HG02870 (cell line): Measurements from ENCODE around the gene PTPRN2.
"Not testable (repeated sequence)": the region's sequence is repeated elsewhere in the genome, so short reads cannot be mapped to it uniquely, and the experiment has no call there.

ENCODE experiments used
- ATAC-seq: cut with Tn5 transposase; IDR thresholded peaks from one replicate; pipeline ENCODE4 v1.9.1; 2021; ENCODE audit warnings: mild to moderate bottlenecking, moderate library complexity; ENCODE audit not compliant: unreplicated experiment

Gene PTPRN2

DNA sequence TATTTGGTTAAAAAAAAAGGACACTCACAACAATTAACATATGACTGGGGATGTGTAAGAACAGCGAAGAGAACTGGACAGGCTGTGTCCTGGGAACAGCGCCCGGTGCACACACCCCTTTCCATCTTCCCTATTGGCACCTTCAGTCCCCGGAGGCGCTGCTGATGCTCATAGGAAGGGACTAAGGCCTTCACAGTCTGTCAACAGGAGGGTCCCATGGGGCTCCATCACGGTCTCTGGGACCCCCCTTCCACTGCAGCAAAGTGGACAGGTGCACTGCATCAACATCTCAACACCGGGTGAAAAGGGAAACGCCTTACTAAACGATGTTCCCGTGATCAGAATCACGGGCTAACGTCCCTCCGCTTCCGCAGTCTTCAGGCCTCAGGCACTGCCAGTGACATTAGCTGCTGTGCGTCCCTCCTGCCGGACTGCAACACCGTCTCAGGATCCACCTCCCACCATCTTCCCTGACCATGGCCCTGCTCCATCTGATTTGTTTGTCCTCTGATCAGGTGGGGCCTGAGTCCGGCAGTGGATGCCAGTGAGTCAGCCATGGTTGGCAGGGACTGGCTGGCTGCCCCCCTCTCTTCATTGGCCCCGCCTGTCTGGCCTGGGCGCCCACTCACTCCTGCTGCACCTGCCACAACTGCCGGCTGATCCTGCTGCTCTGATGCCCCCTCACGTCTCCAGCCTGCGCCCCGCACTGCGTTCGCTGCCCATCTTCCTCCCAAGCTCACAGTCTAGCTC lies 636.1 kb downstream of the PTPRN2 start:
- no peak for ATAC-seq

DNA sequence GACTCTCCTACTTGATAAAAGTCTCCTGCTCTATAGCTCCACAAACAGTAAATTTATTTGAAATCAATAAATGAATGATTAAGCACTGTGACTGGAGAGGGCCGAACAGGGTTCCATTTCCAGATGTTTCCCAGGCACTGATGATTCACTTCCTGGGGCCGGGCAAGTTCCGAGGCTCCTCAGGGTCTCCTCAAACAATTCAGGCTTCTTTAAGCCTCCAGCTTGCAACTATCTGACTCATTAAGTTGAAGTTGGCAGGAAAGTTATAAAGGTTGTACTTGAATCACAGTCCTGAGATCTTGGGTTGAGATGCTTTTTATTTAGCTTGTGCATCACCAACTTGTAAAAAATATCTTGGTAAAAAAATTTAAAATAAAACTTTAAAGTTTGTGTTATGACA lies 637.9 kb downstream of the PTPRN2 start:
- ATAC-seq, result no peak

DNA sequence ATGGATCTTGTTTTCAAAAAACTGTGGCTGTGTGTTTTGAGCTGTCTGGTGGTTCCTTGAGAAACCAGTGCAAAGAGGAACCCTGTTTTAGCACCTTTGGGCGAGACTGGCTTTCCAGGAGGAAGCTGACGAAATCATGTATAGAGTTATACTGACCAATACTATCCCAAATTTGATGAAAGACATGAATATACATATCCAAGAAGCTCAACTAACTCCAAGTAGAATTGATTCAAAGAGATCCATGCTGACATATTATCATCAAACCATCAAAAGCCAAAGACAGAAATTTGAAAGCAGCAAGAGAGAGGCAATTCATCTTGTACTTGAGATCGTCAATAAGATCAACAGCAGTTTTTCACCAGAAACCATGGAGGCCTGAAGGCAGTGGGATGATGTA lies 640.1 kb downstream of the PTPRN2 start:
- no peak for ATAC-seq

DNA sequence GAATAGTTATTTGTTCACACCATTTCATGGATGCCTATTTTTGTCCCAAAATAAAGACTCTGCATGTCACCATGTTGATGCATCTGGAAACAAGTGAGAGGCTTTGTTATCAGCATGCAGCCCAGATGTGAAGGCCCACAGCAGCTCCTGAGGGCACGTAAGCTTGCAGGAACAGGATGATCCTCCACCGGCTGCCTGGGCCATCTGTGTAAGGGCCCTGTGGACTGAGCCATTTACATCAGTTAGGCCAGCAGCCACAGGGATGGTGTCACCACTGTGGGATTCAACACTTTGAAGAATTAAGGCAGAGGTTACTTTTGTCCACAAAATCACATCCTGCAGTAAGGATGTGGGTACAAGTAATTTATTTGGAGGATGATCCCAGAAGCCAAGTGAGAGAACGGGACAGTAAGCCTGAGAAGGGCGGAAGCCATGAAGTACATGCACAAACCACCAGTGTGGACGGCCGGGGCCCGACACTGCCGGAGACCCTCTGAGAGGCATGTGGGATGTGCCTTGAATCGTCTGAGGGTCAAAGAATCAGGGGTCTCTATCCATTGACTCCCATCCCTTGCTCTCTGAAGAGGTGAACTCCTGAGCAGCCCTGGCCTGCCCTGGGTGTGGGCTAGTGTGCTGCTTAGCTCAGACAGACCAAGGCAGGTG lies 641.1 kb downstream of the PTPRN2 start:
- no peak for ATAC-seq

DNA sequence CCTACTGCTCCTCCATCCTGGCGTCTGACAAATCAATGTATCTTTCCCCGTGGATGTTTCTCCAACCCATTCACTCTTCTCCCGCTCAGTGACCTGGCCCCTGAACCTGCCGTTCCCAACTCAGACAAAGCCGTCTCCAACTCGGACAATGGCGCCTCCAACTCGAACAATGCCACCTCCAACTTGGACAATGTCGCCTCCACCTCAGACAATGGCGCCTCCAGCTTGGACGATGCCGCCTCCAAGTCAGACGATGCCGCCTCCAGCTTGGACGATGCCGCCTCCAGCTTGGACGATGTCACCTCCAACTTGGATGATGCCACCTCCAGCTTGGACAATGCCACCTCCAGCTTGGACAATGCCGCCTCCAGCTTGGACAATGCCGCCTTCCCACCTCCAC lies 642.2 kb downstream of the PTPRN2 start:
- ATAC-seq, result no peak

DNA sequence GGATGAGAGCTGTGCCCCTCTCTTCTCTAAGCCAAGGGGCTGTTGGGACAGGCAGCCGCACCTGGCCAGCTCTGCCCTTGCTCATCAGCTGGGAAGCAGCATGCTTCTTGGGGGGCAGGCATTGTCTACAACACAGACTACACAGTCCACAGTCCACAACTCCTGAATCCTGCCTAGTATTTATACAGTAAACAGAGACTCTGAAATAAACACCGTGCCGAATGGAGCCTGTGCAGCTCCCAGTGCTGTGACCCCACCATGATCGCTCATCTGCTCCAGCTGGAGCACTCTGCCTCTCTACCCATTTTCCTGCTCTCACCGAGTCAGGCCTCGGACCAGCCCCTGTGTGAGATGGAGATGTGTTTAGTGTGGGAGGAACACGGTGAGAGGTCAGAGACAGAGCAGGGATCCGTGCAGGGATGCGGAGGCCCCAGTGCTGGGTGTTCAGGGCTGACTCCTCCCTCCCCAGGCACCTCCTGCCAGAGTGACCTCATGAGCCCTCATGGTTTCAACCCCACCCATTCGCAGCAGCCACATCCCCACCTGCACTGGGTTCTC lies 642.8 kb downstream of the PTPRN2 start:
- no peak for ATAC-seq

DNA sequence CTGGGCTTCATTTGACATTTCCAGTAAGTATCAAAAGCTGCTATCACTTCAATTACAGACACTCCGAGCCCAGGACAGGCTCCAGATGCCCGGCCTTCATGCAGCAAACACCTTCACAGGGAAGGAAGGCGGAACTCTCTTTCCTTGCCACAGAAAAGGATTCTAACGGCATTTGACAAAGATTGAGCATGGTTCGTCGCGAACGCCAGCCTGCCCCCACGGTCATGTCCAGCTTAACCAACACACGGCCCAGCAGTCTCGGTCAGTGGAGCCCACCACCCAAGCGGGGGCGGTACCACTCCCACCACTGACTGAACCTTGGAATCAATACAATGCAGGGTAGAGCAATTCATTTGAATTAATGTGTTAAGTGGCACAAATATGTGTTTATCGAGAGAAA lies 643.6 kb downstream of the PTPRN2 start:
- no peak for ATAC-seq

DNA sequence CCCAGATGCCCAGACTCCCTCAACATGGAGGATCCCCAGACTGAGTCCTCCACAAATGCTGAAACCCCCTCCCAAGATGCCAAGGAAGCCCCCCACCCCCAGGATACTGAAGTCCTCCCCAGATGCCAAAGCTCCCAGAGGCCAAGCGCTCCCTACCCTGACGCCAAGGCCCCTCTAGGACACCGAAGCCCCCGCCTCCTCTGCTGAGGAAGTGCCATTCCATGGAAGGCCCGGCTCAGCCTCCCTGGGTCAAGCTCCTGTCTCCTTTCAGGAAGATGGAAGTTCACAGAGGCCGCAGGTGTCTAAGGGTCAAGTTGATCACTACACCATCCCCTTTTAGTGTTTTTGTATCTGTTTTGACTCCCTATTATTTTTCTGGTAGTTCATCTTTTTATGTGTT lies 644.1 kb downstream of the PTPRN2 start:
- no peak for ATAC-seq

DNA sequence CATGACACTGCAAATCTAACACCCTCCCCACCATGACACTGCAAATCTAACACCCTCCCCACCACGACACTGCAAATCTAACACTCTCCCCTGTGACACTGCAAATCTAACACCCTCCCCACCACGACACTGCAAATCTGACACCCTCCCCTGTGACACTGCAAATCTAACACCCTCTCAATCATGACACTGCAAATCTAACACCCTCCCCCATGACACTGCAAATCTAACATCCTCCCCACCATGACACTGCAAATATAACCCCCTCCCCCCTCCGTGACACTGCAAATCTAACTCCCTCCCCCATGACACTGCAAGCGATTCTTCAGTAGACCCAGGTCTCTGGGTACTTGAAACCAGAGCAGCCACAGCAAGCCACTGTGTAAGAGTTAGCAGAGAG lies 646.4 kb downstream of the PTPRN2 start:
- ATAC-seq, result no peak

DNA sequence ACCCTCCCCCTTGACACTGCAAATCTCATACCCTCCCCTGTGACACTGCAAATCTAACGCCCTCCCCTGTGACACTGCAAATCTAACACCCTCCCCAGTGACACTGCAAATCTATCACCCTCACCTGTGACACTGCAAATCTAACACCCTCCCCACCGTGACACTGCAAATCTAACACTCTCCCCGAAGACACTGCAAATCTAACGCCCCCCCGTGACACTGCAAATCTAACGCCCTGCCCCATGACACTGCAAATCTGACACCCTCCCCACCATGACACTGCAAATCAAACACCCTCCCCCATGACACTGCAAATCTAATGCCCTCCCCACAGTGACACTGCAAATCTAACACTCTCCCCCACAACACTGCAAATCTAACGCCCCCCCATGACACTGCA lies 647.1 kb downstream of the PTPRN2 start:
- no peak for ATAC-seq

DNA sequence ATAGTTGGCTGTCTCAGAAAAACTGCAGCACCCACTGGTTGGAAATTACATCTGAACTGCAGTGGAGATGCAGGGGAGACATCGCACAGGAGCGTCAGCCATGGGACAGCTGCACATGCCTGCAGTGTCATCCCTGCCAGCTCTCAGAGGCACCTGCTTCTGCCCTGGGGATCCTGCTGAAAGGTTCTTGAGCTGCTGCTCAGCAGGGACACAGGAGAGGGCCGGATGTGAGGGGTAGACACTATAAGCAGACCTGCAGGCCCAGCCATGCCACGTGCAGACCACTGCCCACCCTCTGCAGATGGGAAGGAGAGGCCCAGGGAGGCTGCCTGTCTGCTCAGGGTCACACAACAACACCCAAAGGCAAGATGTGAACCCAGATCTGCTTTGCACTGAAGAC lies 649.4 kb downstream of the PTPRN2 start:
- no peak for ATAC-seq

DNA sequence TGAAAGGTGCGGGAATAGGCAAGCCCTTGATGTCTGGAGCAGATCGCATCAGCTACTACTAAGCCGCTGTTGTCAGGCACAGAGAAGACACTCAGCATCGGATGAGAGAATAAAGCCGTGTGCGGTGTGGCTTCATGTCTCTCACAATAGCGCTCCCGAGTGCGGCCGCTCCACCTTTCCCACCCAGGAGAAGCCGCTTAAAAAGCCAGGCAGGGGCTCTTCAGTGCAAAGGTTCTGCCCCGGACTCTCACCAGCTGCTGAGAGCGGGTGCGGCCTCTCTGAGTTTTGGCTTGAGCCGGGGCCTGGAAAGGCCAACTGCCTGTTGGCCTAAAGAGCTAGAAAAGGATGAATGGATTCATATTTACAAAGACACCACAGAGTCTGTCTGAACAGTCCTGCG lies 650.2 kb downstream of the PTPRN2 start:
- no peak for ATAC-seq

DNA sequence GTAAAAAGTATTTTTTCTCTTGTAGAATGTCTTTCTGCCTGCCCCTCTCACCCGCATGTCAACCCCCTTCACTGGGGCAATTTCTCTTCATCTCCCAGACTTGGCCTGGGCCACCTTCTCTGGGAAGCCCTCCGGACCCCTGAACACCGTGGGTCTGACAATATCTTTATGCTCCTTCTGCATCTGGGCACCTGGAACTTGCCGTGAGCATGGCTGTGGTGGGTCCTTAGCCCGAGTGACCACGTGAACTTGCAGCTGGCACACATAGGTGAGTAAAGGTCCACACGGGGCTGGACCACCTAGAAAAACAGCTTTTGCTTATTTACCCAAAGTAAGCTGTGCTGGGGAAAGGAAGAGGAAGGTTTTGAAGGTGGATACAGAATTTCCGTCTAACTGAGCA lies 650.6 kb downstream of the PTPRN2 start:
- ATAC-seq, result no peak

DNA sequence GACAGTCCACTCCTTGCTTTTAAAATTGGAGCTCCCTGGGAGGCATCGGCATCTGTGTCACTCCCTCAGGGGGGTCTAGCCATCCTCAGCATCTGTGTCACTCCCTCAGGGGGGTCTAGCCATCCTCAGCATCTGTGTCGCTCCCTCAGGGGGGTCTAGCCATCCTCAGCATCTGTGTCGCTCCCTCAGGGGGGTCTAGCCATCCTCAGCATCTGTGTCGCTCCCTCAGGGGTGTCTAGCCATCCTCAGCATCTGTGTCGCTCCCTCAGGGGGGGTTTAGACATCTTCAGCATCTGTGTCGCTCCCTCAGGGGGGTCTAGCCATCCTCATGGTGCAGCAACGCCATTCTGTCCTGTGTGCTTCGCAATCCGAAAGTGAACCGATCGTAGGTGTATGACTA lies 651.9 kb downstream of the PTPRN2 start:
- ATAC-seq, result not testable (repeated sequence)

DNA sequence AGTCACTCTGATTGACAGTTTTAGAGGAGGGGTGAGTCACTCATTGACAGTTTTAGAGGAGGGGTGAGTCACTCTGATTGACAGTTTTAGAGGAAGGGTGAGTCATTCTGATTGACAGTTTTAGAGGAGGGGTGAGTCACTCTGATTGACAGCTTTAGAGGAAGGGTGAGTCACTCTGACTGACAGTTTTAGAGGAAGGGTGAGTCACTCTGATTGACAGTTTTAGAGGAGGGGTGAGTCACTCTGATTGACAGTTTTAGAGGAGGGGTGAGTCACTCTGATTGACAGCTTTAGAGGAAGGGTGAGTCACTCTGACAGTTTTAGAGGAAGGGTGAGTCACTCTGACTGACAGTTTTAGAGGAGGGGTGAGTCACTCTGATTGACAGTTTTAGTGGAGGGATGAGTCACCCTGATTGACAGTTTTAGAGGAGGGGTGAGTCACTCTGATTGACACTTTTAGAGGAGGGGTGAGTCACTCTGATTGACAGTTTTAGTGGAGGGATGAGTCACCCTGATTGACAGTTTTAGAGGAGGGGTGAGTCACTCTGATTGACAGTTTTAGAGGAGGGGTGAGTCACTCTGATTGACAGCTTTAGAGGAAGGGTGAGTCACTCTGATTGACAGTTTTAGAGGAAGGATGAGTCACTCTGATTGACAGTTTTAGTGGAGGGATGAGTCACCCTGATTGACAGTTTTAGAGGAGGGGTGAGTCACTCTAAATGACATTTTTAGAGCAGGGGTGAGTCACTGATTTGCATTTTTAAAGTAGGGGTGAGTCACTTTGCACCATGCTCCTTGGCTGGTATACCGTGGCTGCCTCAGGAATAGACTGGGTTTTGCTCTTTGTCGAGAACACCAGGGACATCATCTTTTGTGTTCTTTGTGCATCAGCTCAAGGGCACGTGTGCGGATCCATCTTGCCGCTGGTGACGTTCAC lies 654.1 kb downstream of the PTPRN2 start:
- not testable (repeated sequence) for ATAC-seq

DNA sequence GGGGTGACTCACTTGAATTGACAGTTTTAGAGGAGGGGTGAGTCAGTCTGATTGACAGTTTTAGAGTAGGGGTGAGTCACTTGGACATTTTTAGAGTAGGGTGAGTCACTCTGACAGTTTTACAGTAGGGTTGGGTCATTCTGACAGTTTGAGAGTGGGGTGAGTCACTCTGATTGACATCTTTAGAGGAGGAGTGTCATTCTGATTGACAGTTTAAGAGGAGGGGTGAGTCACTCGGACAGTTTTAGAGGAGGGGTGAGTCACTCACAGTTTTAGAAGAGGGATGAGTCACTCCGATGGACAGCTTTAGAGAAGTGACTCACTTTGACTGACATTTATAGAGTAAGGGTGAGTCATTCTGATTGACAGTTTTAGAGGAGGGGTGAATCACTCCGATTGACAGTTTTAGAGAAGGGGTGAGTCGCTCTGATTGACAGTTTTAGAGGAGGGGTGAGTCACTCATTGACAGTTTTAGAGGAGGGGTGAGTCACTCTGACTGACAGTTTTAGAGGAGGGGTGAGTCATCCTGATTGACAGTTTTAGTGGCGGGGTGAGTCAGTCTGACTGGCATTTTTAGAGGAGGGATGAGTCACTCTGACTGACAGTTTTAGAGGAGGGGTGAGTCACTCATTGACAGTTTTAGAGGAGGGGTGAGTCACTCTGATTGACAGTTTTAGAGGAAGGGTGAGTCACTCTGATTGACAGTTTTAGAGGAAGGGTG lies 655.0 kb downstream of the PTPRN2 start:
- ATAC-seq, result no peak

DNA sequence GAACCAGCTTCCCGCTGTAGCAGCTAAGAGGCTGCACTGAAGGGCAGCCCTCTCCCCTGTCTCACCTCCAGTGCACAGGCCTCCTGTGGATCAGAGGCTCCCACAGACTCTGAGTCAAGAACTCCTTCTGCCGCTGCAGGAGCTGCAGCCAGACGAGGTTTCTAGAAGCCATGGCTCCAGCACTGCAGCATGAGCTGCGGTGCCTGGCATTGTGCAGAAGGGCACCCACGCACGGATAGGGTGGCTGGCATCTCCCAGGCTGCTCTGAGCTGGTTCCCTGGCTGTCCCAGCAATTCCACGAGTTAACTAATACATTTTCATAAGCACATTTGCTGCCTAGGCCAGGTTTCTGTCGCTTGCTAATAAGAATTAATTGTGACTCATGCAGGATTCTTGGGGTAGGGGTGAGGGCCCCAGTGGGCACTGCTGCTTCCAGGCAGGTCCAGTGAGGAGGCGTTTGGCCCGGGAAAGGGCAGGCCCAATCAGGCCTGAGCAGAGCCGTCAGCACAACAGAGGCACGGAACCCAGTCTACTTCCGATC lies 656.6 kb downstream of the PTPRN2 start:
- no peak for ATAC-seq

DNA sequence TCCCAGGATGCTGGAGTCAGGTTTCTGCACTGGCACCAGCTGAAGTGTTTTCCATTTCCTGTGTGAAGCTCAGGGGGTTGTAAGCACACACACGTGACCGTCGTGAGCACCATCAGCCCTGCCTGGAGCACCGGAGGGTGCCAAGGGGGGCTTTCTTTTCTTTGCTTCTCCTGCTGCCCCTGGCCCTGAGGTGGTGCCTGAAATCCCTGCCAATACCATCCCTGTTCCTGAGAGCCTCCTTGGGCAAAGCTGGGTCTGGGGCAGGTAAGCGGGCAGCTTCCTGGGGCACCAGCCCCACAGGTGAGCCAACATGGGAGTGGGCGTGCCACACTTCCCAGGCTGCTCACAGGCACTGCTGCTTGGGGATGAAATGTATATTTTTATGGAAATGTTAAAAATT lies 657.2 kb downstream of the PTPRN2 start:
- no peak for ATAC-seq

DNA sequence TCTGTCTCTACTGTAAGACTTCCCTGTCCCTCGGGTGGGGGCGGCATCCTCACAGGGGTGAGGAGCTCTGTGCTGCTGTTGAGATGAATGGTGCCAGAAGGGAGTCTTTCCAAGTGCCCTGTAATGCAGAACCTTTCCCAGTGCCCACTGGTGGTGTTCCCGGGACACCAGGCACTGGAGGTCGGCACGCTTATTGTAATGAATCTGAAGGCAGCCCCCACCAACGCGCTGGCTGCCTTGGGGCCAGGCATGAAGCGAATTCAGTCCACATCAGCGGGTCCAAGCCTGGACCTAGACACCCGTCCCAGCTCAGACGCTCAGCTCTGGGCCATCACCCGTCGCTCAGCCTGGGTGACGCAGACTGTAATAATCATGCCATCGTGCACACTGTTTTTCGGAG lies 658.0 kb downstream of the PTPRN2 start:
- no peak for ATAC-seq

DNA sequence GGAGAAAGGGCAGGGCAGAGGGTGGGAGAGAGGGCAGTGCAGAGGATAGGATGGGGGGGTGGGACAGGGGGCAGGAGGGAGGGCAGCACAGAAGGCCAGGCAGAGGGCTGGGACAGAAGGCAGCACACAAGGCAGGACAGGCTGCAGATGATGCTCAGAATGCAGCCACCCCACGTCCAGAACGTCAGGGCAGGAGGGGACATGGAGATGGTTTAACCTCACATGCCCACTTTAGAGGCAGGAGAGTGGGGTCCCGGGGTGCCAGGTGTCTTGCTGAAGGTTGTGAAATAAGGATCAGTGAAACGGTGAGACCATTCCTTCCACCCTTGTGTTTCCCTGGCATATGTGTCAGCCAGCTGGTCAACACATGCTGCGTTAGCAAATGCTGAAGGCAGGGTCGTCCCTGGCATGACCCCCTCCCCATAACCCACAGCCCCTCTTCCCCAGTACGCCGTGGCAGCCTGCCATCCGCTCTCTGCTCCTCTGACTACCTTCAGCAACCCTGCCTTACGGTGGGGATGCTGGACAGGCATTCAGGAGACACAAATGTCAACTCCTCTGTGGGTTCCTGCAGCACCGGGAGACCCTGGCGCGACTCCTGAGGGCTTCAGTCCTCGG lies 658.7 kb downstream of the PTPRN2 start:
- no peak for ATAC-seq
